AG04450 (cell line): ENCODE data around the gene SMC2. TPM values are rescaled to one million over a fixed set of nuclear protein-coding genes. Genes with fewer than 3 reads are reported as not detected.

Experiments
- CTCF ChIA-PET: fragments of 300-600, 350-600 bp; formaldehyde crosslinking; extraction: SDS; loops from one replicate; lab custom pipeline; 2022; ENCODE audit warnings: antibody characterized with exemption, inconsistent platforms; lab: Charles Lee
- POLR2A ChIA-PET: fragments of 350-600 bp; formaldehyde crosslinking; extraction: SDS; loops from one replicate; lab custom pipeline; 2021; ENCODE audit warnings: antibody characterized with exemption, inconsistent platforms; lab: Yijun Ruan, JAX
- DNase-seq: peaks from one replicate; pipeline ENCODE4 v3.0.0-alpha.2; 2011; ENCODE audit warnings: low read depth, low spot score
- H3K27ac ChIP-seq: one replicate; pipeline ENCODE4 v1.5.1; 2012; ENCODE audit warnings: low read depth, low read length, control low read depth
- H3K27me3 ChIP-seq: one replicate; pipeline ENCODE4 v1.6.0; 2012; ENCODE audit warnings: low read length; ENCODE audit not compliant: control insufficient read depth, insufficient read depth
- H3K4me3 ChIP-seq: 2 replicates; pipeline ENCODE4 v1.5.1; 2011; ENCODE audit warnings: mild to moderate bottlenecking, low read depth, low read length, control low read depth
- H3K9me3 ChIP-seq: 2 replicates; pipeline ENCODE4 v1.5.1; 2012; ENCODE audit warnings: low read length; ENCODE audit not compliant: control insufficient read depth, insufficient read depth
- CTCF ChIP-seq: IDR thresholded peaks from 2 replicates; pipeline ENCODE4 v1.5.1; 2011; ENCODE audit warnings: low read depth, low read length, control low read depth, inconsistent platforms
- polyA plus RNA-seq: library from polyadenylated mRNA; depleted of rRNA; stranded (reverse); fragments of >200 nt; gene quantifications from 2 replicates; pipeline ENCODE4 v1.2.3, GENCODE V29; 2011

Gene SMC2
- polyA plus RNA-seq, 1 experiment = 9.3 TPM

GRCh38 chr9:104142799-104143549 is 48.9 kb downstream of the SMC2 start:
- POLR2A ChIA-PET = no interaction called here
- no peak for DNase-seq
- H3K27me3 ChIP-seq = no peaks in the 10 kb centered on the region
- no peak for TF ChIP-seq CTCF
- CTCF ChIA-PET = no interaction called here
- H3K9me3 ChIP-seq = no peaks in the 10 kb centered on the region
- H3K27ac ChIP-seq = no peak overlapping the region
- H3K4me3 ChIP-seq = no peak overlapping the region

GRCh38 chr9:104143550-104143910 is 49.4 kb downstream of the SMC2 start:
- CTCF ChIA-PET = no interaction called here

DNA sequence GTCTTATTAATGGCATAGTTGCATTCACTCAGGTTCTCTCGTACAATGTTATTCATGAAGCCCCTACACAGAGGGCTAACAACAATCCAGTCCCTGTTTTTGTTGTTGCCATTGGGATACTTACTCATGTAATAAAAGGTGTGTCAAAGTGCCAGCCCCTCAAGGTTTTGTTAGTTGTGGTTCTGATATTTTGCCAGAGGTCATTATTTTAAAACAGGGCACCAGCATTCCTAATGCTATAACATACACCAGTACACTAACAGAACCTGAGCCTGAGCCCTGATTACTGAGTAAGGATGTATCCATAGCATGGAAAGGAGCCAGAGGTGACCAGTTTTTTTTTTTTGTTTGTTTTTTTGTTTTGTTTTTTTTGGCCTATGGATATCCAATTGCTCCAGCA is 50.2 kb downstream of the SMC2 start:
- Histone ChIP-seq H3K27me3 (no peaks in the 10 kb centered on the region), H3K4me3 (no peak overlapping the region), H3K9me3 (no peaks in the 10 kb centered on the region), H3K27ac (no peak overlapping the region)
- no peak for TF ChIP-seq CTCF
- POLR2A ChIA-PET = no interaction called here
- no peak for DNase-seq
- CTCF ChIA-PET = no interaction called here

More at GRCh38 chr9:104143550-104143910, 49.4 kb downstream of the SMC2 start:
- no peak overlapping the region for H3K27ac ChIP-seq
- H3K27me3 ChIP-seq = no peaks in the 10 kb centered on the region
- no peak for TF ChIP-seq CTCF
- POLR2A ChIA-PET = no interaction called here
- no peaks in the 10 kb centered on the region for H3K9me3 ChIP-seq
- DNase-seq = no peak
- H3K4me3 ChIP-seq = no peak overlapping the region

GRCh38 chr9:104173067-104173466 is 79.0 kb downstream of the SMC2 start:
- no peak for TF ChIP-seq CTCF
- Histone ChIP-seq H3K27me3 (no peaks in the 10 kb centered on the region), H3K4me3 (no peak overlapping the region), H3K27ac (no peak overlapping the region), H3K9me3 (no peaks in the 10 kb centered on the region)
- POLR2A ChIA-PET = no interaction called here
- CTCF ChIA-PET = no interaction called here
- DNase-seq = no peak

DNA sequence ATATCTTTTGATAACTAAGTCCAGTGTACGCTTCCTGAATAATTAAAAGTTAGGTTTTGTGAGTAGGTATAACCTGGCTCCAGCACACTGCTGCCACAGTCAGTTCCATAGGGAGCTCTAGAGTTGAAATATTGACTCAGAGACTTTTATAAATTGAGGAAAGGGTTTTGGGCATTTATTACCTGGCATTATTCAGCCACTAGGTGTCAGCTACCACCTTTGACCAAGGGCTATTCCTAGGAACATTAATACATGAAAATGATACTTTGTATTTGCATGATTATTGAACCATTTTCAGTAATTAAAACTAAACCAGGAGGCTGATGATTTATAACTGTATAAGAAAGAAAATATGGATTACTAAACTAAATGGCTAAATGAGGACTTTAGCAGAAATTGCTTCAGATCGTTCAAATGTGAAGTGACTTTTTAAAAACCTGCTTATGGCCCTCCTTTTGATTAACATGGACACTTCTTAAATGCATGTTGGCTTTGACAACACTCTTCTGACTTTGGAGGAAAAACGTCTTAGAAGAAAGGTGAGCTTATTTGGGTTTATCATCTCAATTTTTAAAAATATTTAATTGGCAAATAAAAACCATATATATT is 83.0 kb downstream of the SMC2 start:
- TF ChIP-seq CTCF = no peak
- Histone ChIP-seq H3K9me3 (no peaks in the 10 kb centered on the region), H3K27ac (no peak overlapping the region), H3K27me3 (no peaks in the 10 kb centered on the region), H3K4me3 (no peak overlapping the region)
- POLR2A ChIA-PET = no interaction called here
- no peak for DNase-seq
- CTCF ChIA-PET = no interaction called here
